ENCODE measurements around the gene ZNF292. TPM values are rescaled to one million over a fixed set of nuclear protein-coding genes. Genes with fewer than 3 reads are reported as not detected.
"Not testable (repeated sequence)": the region's sequence is repeated elsewhere in the genome, so short reads cannot be mapped to it uniquely, and the experiment has no call there.

ZNF292 gene
- total RNA-seq, 1 donor, result 39.4 TPM

- Histone ChIP-seq H3K4me2 (ENCODE audit: insufficient read depth, low read length) (no peak overlapping the region), H3K9me3 (ENCODE audit: low read depth, low read length) (no peaks in the 10 kb centered on the region), H3K4me1 (ENCODE audit: insufficient read depth, low read length) (no peaks in the 10 kb centered on the region), H3K27me3 (ENCODE audit: insufficient read depth, low read length) (peaks cover 3% of the 10 kb centered on the region), H2AFZ (ENCODE audit: low read length) (no peak overlapping the region), H3K27ac (ENCODE audit: low read depth, low read length) (no peak overlapping the region), H3K4me3 (ENCODE audit: insufficient read depth, low read length) (no peak overlapping the region), H3K79me2 (ENCODE audit: insufficient read depth, low read length) (no peaks in the 10 kb centered on the region), H4K20me1 (ENCODE audit: insufficient read depth, low read length) (no peaks in the 10 kb centered on the region), H3K36me3 (ENCODE audit: insufficient read depth, low read length) (no peaks in the 10 kb centered on the region)
- DNase-seq (ENCODE audit: insufficient read length, low spot score, missing footprints), result no peak
- TF ChIP-seq, protein P1, sequence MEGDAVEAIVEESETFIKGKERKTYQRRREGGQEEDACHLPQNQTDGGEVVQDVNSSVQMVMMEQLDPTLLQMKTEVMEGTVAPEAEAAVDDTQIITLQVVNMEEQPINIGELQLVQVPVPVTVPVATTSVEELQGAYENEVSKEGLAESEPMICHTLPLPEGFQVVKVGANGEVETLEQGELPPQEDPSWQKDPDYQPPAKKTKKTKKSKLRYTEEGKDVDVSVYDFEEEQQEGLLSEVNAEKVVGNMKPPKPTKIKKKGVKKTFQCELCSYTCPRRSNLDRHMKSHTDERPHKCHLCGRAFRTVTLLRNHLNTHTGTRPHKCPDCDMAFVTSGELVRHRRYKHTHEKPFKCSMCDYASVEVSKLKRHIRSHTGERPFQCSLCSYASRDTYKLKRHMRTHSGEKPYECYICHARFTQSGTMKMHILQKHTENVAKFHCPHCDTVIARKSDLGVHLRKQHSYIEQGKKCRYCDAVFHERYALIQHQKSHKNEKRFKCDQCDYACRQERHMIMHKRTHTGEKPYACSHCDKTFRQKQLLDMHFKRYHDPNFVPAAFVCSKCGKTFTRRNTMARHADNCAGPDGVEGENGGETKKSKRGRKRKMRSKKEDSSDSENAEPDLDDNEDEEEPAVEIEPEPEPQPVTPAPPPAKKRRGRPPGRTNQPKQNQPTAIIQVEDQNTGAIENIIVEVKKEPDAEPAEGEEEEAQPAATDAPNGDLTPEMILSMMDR (IDR thresholded peaks at IDR 0.05; ENCODE audit: extremely low read depth, low read depth, low read length), result no peak
These were observed 141.8 kb downstream of the ZNF292 start for GRCh38 chr6:87297119-87297518.

GRCh38 chr6:87301277-87301676 lies 145.9 kb downstream of the ZNF292 start:
- H3K9me3 ChIP-seq (ENCODE audit: low read depth, low read length); H3K4me3 ChIP-seq (ENCODE audit: insufficient read depth, low read length); H3K79me2 ChIP-seq (ENCODE audit: insufficient read depth, low read length); H3K27me3 ChIP-seq (ENCODE audit: insufficient read depth, low read length); H3K4me2 ChIP-seq (ENCODE audit: insufficient read depth, low read length); H3K36me3 ChIP-seq (ENCODE audit: insufficient read depth, low read length); DNase-seq (ENCODE audit: insufficient read length, low spot score, missing footprints); H3K4me1 ChIP-seq (ENCODE audit: insufficient read depth, low read length); H2AFZ ChIP-seq (ENCODE audit: low read length); H3K27ac ChIP-seq (ENCODE audit: low read depth, low read length); H4K20me1 ChIP-seq (ENCODE audit: insufficient read depth, low read length): not testable (repeated sequence)

GRCh38 chr6:87308970-87309369 lies 153.6 kb downstream of the ZNF292 start:
- no peak for DNase-seq (ENCODE audit: insufficient read length, low spot score, missing footprints)
- Histone ChIP-seq H3K27ac (ENCODE audit: low read depth, low read length) (no peak overlapping the region), H3K4me3 (ENCODE audit: insufficient read depth, low read length) (no peak overlapping the region), H3K27me3 (ENCODE audit: insufficient read depth, low read length) (peaks cover 5% of the 10 kb centered on the region), H3K36me3 (ENCODE audit: insufficient read depth, low read length) (no peaks in the 10 kb centered on the region), H3K4me1 (ENCODE audit: insufficient read depth, low read length) (no peaks in the 10 kb centered on the region), H3K79me2 (ENCODE audit: insufficient read depth, low read length) (no peaks in the 10 kb centered on the region), H3K4me2 (ENCODE audit: insufficient read depth, low read length) (no peak overlapping the region), H2AFZ (ENCODE audit: low read length) (no peak overlapping the region), H3K9me3 (ENCODE audit: low read depth, low read length) (no peaks in the 10 kb centered on the region), H4K20me1 (ENCODE audit: insufficient read depth, low read length) (no peaks in the 10 kb centered on the region)
- TF ChIP-seq, protein P1 (IDR thresholded peaks at IDR 0.05; ENCODE audit: extremely low read depth, low read depth, low read length), result no peak

GRCh38 chr6:87312860-87313259 lies 157.5 kb downstream of the ZNF292 start:
- TF ChIP-seq, protein P1 (IDR thresholded peaks at IDR 0.05; ENCODE audit: extremely low read depth, low read depth, low read length), result no peak
- no peak for DNase-seq (ENCODE audit: insufficient read length, low spot score, missing footprints)
- H3K27me3 ChIP-seq (ENCODE audit: insufficient read depth, low read length), result peaks cover 9% of the 10 kb centered on the region
- no peaks in the 10 kb centered on the region for H4K20me1 ChIP-seq (ENCODE audit: insufficient read depth, low read length)
- H3K4me3 ChIP-seq (ENCODE audit: insufficient read depth, low read length), result no peak overlapping the region
- H3K9me3 ChIP-seq (ENCODE audit: low read depth, low read length), result no peaks in the 10 kb centered on the region
- no peak overlapping the region for H3K4me2 ChIP-seq (ENCODE audit: insufficient read depth, low read length)
- H3K36me3 ChIP-seq (ENCODE audit: insufficient read depth, low read length), result no peaks in the 10 kb centered on the region
- H3K27ac ChIP-seq (ENCODE audit: low read depth, low read length), result no peak overlapping the region
- no peak overlapping the region for H2AFZ ChIP-seq (ENCODE audit: low read length)
- no peaks in the 10 kb centered on the region for H3K4me1 ChIP-seq (ENCODE audit: insufficient read depth, low read length)
- no peaks in the 10 kb centered on the region for H3K79me2 ChIP-seq (ENCODE audit: insufficient read depth, low read length)

Other genes starting within 250 kb of the ZNF292 start
- gene HTR1E, start 218.0 kb upstream of the ZNF292 start, total RNA-seq, result not detected in 2 replicates
- not detected in 2 replicates for gene CGA, start 60.5 kb upstream of the ZNF292 start, total RNA-seq
- 6.2 and 6.5 TPM in 2 replicates for gene SMIM8, start 167.0 kb downstream of the ZNF292 start, total RNA-seq
- gene GJB7, start 173.7 kb downstream of the ZNF292 start, total RNA-seq, result not detected in 2 replicates
- gene C6orf163, start 189.2 kb downstream of the ZNF292 start, total RNA-seq, result 2.7 and 3.3 TPM in 2 replicates